SU-DHL-6 (cell line): ENCODE results near the gene GPR148.

Source experiments
- H2AFZ ChIP-seq: fragments of 200-600 bp; sonication (generic); 2 replicates; pipeline ENCODE4 v1.6.1; 2014; ENCODE audit warnings: low read depth, mild to moderate bottlenecking, moderate library complexity, mixed read lengths, antibody characterized with exemption, low read length; ENCODE audit not compliant: severe bottlenecking
- H3F3A ChIP-seq: fragments of 200-600 bp; shearing (Covaris generic); 2 replicates; pipeline ENCODE4 v1.6.0; 2016; ENCODE audit warnings: antibody characterized with exemption, mild to moderate bottlenecking; ENCODE audit not compliant: insufficient read depth
- H3K27ac ChIP-seq: fragments of 200-600 bp; sonication (generic); 2 replicates; pipeline ENCODE4 v1.5.1; 2016; ENCODE audit warnings: low read depth, mild to moderate bottlenecking, low read length, moderate library complexity, mixed read lengths
- H3K27me3 ChIP-seq: fragments of 200-600 bp; sonication (generic), shearing (Covaris generic); 2 replicates; pipeline ENCODE4 v1.6.0; 2014; ENCODE audit warnings: mild to moderate bottlenecking, low read length
- H3K36me3 ChIP-seq: fragments of 200-600 bp; sonication (generic); 2 replicates; pipeline ENCODE4 v1.6.1; 2014; ENCODE audit warnings: mild to moderate bottlenecking, low read length, mixed read lengths
- H3K4me2 ChIP-seq: fragments of 300-600, 200-600 bp; shearing (Covaris generic), sonication (generic); 2 replicates; pipeline ENCODE4 v1.6.0; 2014; ENCODE audit warnings: low read length, low read depth, mild to moderate bottlenecking; ENCODE audit not compliant: poor library complexity, severe bottlenecking
- H3K4me3 ChIP-seq: fragments of 200-600 bp; sonication (generic); 2 replicates; pipeline ENCODE4 v1.5.1; 2014; ENCODE audit warnings: antibody characterized with exemption, low read length, mild to moderate bottlenecking, mixed read lengths; ENCODE audit not compliant: insufficient read depth, poor library complexity, severe bottlenecking
- H3K79me2 ChIP-seq: fragments of 200-600 bp; sonication (generic); 2 replicates; pipeline ENCODE4 v1.6.1; 2014; ENCODE audit warnings: mild to moderate bottlenecking, low read length, moderate library complexity; ENCODE audit not compliant: insufficient read depth
- H3K9ac ChIP-seq: fragments of 200-600 bp; sonication (generic); 2 replicates; pipeline ENCODE4 v1.7.0; 2014; ENCODE audit warnings: mild to moderate bottlenecking, low read length
- H3K9me2 ChIP-seq: fragments of 200-600 bp; sonication (generic); replicated peaks from 2 replicates; pipeline ENCODE4 v1.6.1; 2014; ENCODE audit warnings: low read length; ENCODE audit not compliant: insufficient read depth
- H3K9me3 ChIP-seq: fragments of 200-600 bp; sonication (generic); 2 replicates; pipeline ENCODE4 v1.6.1; 2014; ENCODE audit warnings: low read length, mixed read lengths; ENCODE audit not compliant: insufficient read depth
- H4K20me1 ChIP-seq: fragments of 200-600 bp; sonication (generic); 2 replicates; pipeline ENCODE4 v1.6.1; 2014; ENCODE audit warnings: low read depth, mild to moderate bottlenecking, antibody characterized with exemption, low read length, moderate library complexity, mixed read lengths
- EZH2phosphoT487 ChIP-seq: fragments of 200-600 bp; sonication (generic), shearing (Covaris generic); conservative IDR thresholded peaks from 2 replicates; pipeline ENCODE4 v1.6.1; 2018; ENCODE audit warnings: mild to moderate bottlenecking, antibody characterized with exemption, low read length, moderate library complexity, mixed read lengths
- TF ChIP-seq, protein P1 (sequence below): fragments of 200-600 bp; sonication (generic); IDR thresholded peaks from one replicate; pipeline ENCODE4 v1.5.1; 2017; ENCODE audit warnings: antibody characterized with exemption, mild to moderate bottlenecking, low read length, moderate library complexity; ENCODE audit not compliant: insufficient read depth, poor library complexity, severe bottlenecking

GPR148 gene

DNA sequence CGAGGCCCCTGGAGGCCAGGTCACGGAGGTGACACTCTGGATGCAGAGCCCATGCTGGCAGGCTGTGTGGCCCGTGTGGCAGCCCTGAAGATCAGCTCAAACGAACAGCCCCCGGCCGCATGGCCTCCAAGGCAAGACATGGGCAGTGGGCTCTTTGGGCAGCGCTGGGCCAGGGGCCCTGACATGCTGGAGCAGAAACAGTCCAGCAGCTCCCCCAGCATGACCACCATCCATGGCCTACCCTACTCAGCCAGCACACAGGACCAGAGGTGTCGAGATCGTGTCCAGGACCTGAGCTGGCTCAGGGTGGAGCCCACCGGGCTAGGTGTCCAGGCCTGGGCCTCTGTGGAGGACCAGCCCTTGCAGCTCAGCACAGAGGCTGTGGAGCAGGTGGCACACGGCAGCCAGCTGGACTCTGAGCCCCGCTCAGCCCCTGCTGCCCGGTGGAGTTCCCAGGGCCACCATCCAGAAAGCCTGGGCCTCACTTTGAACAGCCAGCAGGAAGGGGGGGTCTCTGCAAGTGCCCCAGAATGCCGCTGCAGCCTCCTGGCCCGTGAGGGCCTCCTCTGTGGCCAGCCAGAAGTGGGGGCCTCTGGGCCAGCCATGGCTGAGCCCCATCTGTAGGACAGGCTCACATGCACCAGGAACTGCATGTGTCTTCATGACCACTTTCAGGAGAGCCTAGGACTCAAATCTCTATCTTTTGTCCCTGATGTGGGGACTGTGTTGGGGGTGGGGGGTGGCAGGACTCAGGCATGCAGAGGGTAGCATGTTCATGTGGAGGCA is 35.4 kb downstream of the GPR148 start:
- Histone ChIP-seq H3K27ac (no peak overlapping the region), H3K9me3 (no peaks in the 10 kb centered on the region), H3K4me2 (no peak overlapping the region), H3K9me2 (no peaks in the 10 kb centered on the region), H3K9ac (no peak overlapping the region), H3F3A (no peaks in the 10 kb centered on the region), H3K4me3 (no peak overlapping the region), H3K79me2 (no peaks in the 10 kb centered on the region), H2AFZ (no peak overlapping the region), H3K27me3 (no peaks in the 10 kb centered on the region), H3K36me3 (no peaks in the 10 kb centered on the region), H4K20me1 (no peaks in the 10 kb centered on the region)
- TF ChIP-seq, protein P1, sequence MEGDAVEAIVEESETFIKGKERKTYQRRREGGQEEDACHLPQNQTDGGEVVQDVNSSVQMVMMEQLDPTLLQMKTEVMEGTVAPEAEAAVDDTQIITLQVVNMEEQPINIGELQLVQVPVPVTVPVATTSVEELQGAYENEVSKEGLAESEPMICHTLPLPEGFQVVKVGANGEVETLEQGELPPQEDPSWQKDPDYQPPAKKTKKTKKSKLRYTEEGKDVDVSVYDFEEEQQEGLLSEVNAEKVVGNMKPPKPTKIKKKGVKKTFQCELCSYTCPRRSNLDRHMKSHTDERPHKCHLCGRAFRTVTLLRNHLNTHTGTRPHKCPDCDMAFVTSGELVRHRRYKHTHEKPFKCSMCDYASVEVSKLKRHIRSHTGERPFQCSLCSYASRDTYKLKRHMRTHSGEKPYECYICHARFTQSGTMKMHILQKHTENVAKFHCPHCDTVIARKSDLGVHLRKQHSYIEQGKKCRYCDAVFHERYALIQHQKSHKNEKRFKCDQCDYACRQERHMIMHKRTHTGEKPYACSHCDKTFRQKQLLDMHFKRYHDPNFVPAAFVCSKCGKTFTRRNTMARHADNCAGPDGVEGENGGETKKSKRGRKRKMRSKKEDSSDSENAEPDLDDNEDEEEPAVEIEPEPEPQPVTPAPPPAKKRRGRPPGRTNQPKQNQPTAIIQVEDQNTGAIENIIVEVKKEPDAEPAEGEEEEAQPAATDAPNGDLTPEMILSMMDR = no peak
- no peak for TF ChIP-seq EZH2phosphoT487

DNA sequence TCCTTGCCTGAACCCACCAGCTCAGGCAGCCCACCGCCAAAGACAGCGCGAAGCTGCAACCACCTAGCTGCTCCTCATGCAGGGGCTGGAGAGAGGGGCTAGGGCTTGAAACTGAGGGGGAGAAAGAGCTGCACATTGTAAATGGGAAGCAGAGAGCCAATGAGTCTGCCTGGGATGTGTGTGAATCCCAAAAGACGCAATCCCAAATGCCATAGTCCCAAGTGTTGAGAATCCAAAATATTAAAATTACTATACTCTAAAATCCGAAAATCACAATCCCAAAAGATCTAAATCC is 35.9 kb downstream of the GPR148 start:
- H3K4me3 ChIP-seq = no peak overlapping the region
- H3K9me2 ChIP-seq = no peaks in the 10 kb centered on the region
- no peaks in the 10 kb centered on the region for H3F3A ChIP-seq
- H3K79me2 ChIP-seq = no peaks in the 10 kb centered on the region
- H3K9me3 ChIP-seq = no peaks in the 10 kb centered on the region
- TF ChIP-seq, protein P1 = no peak
- no peak for TF ChIP-seq EZH2phosphoT487
- H2AFZ ChIP-seq = no peak overlapping the region
- H3K36me3 ChIP-seq = no peaks in the 10 kb centered on the region
- no peak overlapping the region for H3K4me2 ChIP-seq
- no peaks in the 10 kb centered on the region for H3K27me3 ChIP-seq
- H3K27ac ChIP-seq = no peak overlapping the region
- H4K20me1 ChIP-seq = no peaks in the 10 kb centered on the region
- no peak overlapping the region for H3K9ac ChIP-seq

DNA sequence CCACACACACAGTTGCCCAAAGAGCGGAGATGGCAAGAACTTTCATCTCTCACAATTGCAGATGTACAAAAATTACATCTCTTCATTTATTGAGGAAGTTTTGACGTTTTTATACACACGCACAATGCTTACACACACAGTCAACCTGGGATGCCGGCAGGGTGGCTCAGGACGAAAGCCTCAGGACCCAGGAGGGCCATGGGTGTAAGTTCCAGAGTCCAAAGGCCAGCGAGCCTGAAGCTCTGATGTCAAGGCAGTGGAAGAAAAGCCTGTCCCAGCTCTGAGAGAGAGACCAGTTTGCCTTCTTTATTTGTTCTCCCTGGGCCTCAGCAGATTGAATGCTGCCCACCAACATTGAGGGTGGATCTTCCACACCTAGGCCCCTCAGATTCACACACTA is 36.6 kb downstream of the GPR148 start:
- Histone ChIP-seq H3K27me3 (no peaks in the 10 kb centered on the region), H3K36me3 (no peaks in the 10 kb centered on the region), H3F3A (no peaks in the 10 kb centered on the region), H3K79me2 (no peaks in the 10 kb centered on the region), H3K4me2 (no peak overlapping the region), H4K20me1 (no peaks in the 10 kb centered on the region), H3K27ac (no peak overlapping the region), H3K9me3 (no peaks in the 10 kb centered on the region), H2AFZ (no peak overlapping the region), H3K9me2 (no peaks in the 10 kb centered on the region), H3K4me3 (no peak overlapping the region), H3K9ac (no peak overlapping the region)
- TF ChIP-seq, protein P1 = no peak
- TF ChIP-seq EZH2phosphoT487 = no peak
